MCF 10A (cell line): ENCODE results near the gene UBE2QL1. TPM values are rescaled to one million over a fixed set of nuclear protein-coding genes. Genes with fewer than 3 reads are reported as not detected.

ENCODE experiments used
- BruUV-seq: library from RNA; stranded (reverse); fragments of 400-500 nt; replicated peaks from 2 replicates; lab custom pipeline; 2021; lab: Mats Ljungman, UMichigan
- CTCF ChIA-PET: fragments of 300-600 bp; sonication (Branson Sonifier 250); formaldehyde crosslinking; extraction: SDS; loops from one replicate; lab custom pipeline; 2021; ENCODE audit warnings: antibody characterized with exemption, inconsistent platforms; lab: Yijun Ruan, JAX
- POLR2A ChIA-PET: fragments of 300-600, 350-650 bp; sonication (Branson Sonifier 250); formaldehyde crosslinking; extraction: SDS; loops from one replicate; lab custom pipeline; 2020; ENCODE audit warnings: antibody characterized with exemption, inconsistent platforms; lab: Yijun Ruan, JAX
- DNase-seq: peaks from one replicate; pipeline ENCODE4 v3.0.0-alpha.2; 2018; ENCODE audit not compliant: unreplicated experiment
- H3K27ac Mint-ChIP-seq: one replicate; pipeline ENCODE4 v1.8.0; 2022; ENCODE audit warnings: mild to moderate bottlenecking, low read depth, mixed read lengths; ENCODE audit not compliant: unreplicated experiment
- H3K27me3 Mint-ChIP-seq: one replicate; pipeline ENCODE4 v1.8.0; 2022; ENCODE audit warnings: mixed read lengths; ENCODE audit not compliant: insufficient read depth, unreplicated experiment
- H3K36me3 Mint-ChIP-seq: one replicate; pipeline ENCODE4 v1.8.0; 2022; ENCODE audit warnings: mild to moderate bottlenecking, moderate library complexity, mixed read lengths; ENCODE audit not compliant: insufficient read depth, unreplicated experiment
- H3K4me1 Mint-ChIP-seq: one replicate; pipeline ENCODE4 v1.8.0; 2022; ENCODE audit warnings: mixed read lengths; ENCODE audit not compliant: insufficient read depth, unreplicated experiment
- H3K4me3 Mint-ChIP-seq: one replicate; pipeline ENCODE4 v1.8.0; 2022; ENCODE audit warnings: mild to moderate bottlenecking, moderate library complexity, mixed read lengths; ENCODE audit not compliant: unreplicated experiment
- H3K9me3 Mint-ChIP-seq: one replicate; pipeline ENCODE4 v1.8.0; 2022; ENCODE audit warnings: mixed read lengths; ENCODE audit not compliant: unreplicated experiment
- intact Hi-C: fragments of 100-400 bp; cut with micrococcal nuclease; formaldehyde crosslinking; loops from 2 replicates; pipeline ENCODE4 v1.14.1; 2022
- total RNA-seq: library from RNA; stranded (reverse); gene quantifications from 2 replicates; pipeline ENCODE4 v1.2.3, GENCODE V29; 2022
- TF ChIP-seq, protein P1 (sequence below): fragments of 200-600 bp; IDR thresholded peaks from one replicate; pipeline ENCODE4 v1.8.0; 2022; ENCODE audit warnings: antibody characterized with exemption, mild to moderate bottlenecking; ENCODE audit not compliant: unreplicated experiment

Gene UBE2QL1
- total RNA-seq, 1 experiment from 2014 or later = not detected

GRCh38 chr5:6493681-6494454, 45.2 kb downstream of the UBE2QL1 start:
- Mint-ChIP-seq H3K27me3 (peaks cover 59% of the 10 kb centered on the region), H3K36me3 (no peaks in the 10 kb centered on the region), H3K4me1 (no peaks in the 10 kb centered on the region), H3K27ac (no peak overlapping the region), H3K4me3 (no peak overlapping the region), H3K9me3 (no peaks in the 10 kb centered on the region)
- POLR2A ChIA-PET = no interaction called here
- intact Hi-C loops = loop anchor here (10.0 kb wide), 1 partner anchor 251 kb away; no protein-coding TSS in a partner anchor
- CTCF ChIA-PET = interaction anchor here (0.7 kb wide), 1 partner anchor 445 kb away, joined by 3 read pairs; no protein-coding TSS in a partner anchor
- DNase-seq = no peak
- BruUV-seq = no TSS peak
- TF ChIP-seq, protein P1, sequence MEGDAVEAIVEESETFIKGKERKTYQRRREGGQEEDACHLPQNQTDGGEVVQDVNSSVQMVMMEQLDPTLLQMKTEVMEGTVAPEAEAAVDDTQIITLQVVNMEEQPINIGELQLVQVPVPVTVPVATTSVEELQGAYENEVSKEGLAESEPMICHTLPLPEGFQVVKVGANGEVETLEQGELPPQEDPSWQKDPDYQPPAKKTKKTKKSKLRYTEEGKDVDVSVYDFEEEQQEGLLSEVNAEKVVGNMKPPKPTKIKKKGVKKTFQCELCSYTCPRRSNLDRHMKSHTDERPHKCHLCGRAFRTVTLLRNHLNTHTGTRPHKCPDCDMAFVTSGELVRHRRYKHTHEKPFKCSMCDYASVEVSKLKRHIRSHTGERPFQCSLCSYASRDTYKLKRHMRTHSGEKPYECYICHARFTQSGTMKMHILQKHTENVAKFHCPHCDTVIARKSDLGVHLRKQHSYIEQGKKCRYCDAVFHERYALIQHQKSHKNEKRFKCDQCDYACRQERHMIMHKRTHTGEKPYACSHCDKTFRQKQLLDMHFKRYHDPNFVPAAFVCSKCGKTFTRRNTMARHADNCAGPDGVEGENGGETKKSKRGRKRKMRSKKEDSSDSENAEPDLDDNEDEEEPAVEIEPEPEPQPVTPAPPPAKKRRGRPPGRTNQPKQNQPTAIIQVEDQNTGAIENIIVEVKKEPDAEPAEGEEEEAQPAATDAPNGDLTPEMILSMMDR = no peak

- no peak overlapping the region for H3K4me3 Mint-ChIP-seq
- H3K9me3 Mint-ChIP-seq = no peaks in the 10 kb centered on the region
- no peaks in the 10 kb centered on the region for H3K4me1 Mint-ChIP-seq
- TF ChIP-seq, protein P1 = no peak
- CTCF ChIA-PET = interaction anchor here (0.5 to 0.6 kb wide), 2 partner anchors 141 to 1031 kb away, joined by 3 read pairs; no protein-coding TSS in a partner anchor
- DNase-seq = no peak
- H3K27me3 Mint-ChIP-seq = peaks cover 53% of the 10 kb centered on the region
- POLR2A ChIA-PET = no interaction called here
- no peaks in the 10 kb centered on the region for H3K36me3 Mint-ChIP-seq
- no TSS peak for BruUV-seq
- intact Hi-C loops = loop anchor here (10.0 kb wide), 1 partner anchor 250 kb away; no protein-coding TSS in a partner anchor
- H3K27ac Mint-ChIP-seq = no peak overlapping the region
These were observed 46.3 kb downstream of the UBE2QL1 start for GRCh38 chr5:6494939-6495338.

DNA sequence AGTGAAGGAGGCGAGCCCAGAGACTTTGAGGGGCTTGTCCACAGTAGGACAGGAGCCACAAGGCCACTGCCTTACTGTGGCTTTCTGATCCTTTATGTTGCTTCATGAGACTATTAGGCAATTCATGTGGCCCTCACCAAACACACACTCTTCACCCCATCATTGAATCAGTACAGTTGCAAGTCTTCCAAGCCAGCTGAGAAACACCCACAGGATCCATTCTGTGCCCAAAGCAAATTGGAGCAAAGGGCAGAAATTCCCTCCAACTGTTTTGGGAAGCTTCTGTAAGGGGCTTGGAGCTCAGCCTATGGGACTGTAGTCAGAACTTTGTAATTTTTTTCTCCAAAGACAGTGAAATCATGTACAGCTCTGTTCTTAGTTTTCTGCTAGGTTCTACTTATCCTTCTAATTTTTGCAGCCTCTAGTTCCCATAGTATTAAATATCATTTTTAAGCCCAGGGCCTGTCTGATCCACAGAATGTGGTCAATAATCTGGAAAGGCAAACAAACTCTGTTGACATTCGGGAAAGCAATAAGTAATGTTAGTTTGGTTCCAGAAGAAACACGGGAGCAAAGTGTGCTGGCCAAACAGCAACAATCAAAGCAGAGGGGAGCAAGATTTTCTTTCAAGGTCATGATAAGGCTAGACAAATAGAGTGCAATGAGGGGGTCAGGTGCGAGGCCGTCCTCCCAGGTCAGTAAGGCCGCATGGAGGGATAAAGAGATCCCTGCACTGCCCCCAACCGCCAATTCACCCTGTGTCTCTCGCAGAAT, 47.0 kb downstream of the UBE2QL1 start:
- Mint-ChIP-seq H3K9me3 (no peaks in the 10 kb centered on the region), H3K4me3 (no peak overlapping the region), H3K27me3 (peaks cover 53% of the 10 kb centered on the region), H3K36me3 (no peaks in the 10 kb centered on the region), H3K27ac (no peak overlapping the region), H3K4me1 (no peaks in the 10 kb centered on the region)
- ChIA-PET POLR2A (no interaction called here), CTCF (interaction anchor here (0.5 kb wide), 1 partner anchor 1032 kb away, joined by 3 read pairs; no protein-coding TSS in a partner anchor)
- BruUV-seq = no TSS peak
- intact Hi-C loops = loop anchor here (10.0 kb wide), 1 partner anchor 249 kb away; no protein-coding TSS in a partner anchor
- DNase-seq = no peak
- TF ChIP-seq, protein P1 = no peak

DNA sequence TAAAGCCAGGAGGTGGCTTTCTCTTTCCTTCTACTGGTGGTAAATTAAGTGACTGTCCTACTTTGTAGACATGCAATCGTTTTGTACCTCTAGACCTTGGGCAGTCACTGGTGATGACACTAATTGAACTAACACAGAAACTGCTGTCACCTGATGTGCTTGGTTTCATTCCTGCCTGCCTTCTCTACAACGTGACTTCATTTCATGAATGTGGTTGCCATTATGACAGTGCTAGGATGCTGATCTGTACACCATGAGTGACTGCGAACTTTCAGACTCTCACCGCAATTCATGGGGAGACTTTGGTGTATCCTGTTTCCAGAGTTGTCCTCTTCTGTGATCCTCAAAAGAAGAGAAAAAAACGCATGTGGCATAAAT, 47.5 kb downstream of the UBE2QL1 start:
- ChIA-PET CTCF (no interaction called here), POLR2A (no interaction called here)
- TF ChIP-seq, protein P1 = no peak
- no peak for DNase-seq
- Mint-ChIP-seq H3K36me3 (no peaks in the 10 kb centered on the region), H3K27ac (no peak overlapping the region), H3K27me3 (peaks cover 53% of the 10 kb centered on the region), H3K9me3 (no peaks in the 10 kb centered on the region), H3K4me3 (no peak overlapping the region), H3K4me1 (no peaks in the 10 kb centered on the region)
- intact Hi-C loops = loop anchor here (10.0 kb wide), 1 partner anchor 249 kb away; no protein-coding TSS in a partner anchor
- BruUV-seq = no TSS peak
